Right forelimb (tissue), 1 donor: Measurements from ENCODE around the gene COG1.

Experiments used
- DNase-seq: peaks from one replicate; pipeline ENCODE4 v3.0.0-alpha.2; 2018

Gene COG1

DNA sequence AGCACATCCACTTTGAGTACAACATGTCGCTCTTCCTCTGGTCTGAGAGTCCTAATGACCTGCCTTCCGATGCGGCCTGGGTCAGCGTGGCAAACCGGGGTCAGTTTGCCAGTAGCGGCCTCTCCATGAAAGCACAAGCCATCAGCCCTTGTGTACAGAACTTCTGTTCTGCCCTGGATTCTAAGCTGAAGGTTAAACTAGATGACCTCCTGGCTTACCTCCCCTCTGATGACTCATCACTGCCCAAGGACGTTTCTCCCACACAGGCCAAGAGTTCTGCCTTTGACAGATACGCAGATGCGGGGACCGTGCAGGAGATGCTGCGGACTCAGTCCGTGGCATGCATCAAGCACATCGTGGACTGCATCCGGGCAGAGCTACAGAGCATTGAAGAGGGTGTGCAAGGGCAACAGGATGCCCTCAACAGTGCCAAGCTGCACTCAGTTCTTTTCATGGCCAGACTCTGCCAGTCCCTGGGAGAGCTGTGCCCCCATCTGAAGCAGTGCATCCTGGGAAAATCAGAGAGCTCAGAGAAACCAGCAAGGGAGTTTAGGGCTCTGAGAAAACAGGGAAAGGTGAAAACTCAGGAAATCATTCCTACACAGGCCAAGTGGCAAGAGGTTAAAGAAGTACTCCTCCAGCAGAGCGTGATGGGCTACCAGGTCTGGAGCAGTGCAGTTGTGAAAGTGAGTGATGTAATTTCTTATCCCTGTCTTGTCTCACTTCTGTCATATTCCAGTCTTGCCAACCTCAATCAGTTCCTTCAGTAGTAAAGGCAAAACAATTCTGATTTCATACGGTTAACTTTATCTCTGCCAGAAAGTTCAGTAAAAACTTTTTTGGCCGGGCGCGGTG, 8.6 kb downstream of the COG1 start:
- no peak for DNase-seq

DNA sequence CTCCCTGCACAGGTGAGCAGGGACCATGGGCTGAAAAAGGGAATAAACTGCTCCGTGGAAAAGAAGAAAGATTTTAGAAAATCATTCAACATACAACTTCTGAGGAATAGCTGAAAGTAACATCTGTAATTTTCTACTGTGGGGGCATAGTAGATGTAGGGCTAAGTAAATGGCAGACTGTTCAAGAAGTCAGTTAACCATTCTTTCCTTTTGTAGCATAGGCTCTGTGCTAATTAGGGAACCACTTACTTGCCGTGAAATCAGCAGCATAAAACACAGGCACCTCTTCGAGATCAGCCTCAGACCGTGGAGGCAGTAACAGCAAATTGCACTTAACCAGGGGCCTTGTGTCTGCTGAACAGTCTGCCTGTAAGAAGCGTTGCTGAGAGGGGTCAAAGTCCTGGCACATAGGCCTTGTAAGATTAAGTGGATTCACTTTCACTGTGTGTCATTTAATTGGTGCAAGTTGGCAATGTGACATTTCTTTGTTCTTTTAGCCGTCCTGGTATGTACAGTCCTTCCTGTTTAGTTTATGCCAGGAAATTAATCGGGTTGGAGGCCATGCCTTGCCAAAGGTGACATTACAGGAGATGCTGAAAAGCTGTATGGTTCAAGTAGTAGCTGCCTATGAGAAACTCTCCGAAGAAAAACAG, 10.4 kb downstream of the COG1 start:
- DNase-seq: no peak

DNA sequence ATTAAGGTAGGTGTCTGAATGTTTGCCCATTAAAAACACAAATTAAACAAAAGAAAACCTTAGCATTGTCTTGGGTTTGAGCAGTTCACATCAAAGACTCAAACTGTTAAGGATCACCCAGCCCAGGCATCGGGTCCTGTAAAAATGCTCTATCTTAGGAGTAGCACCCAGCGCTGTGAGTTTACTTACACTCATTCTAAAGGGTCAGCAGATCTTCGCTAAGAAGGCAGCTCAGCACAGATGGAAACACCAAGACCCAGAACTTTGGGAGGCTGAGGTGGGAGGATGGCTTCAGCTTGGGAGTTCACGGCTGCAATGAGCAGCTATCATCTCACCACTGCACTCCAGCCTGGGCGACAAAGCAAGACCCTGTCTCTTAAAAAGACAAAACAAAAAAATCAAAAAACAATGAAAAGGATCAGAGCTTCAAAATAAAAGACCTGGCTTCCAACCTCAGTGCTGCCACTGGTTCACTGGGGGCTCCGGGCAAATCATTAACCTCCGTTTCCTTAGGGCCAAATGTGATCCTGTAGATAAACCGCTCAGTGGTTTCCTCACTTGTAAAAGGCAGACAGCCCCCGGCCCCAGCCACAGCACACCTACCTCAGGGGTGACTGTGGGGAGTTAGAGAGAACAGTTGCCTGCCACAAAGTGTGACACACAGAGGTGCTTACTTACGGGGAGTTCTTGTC, 11.1 kb downstream of the COG1 start:
- no peak for DNase-seq

DNA sequence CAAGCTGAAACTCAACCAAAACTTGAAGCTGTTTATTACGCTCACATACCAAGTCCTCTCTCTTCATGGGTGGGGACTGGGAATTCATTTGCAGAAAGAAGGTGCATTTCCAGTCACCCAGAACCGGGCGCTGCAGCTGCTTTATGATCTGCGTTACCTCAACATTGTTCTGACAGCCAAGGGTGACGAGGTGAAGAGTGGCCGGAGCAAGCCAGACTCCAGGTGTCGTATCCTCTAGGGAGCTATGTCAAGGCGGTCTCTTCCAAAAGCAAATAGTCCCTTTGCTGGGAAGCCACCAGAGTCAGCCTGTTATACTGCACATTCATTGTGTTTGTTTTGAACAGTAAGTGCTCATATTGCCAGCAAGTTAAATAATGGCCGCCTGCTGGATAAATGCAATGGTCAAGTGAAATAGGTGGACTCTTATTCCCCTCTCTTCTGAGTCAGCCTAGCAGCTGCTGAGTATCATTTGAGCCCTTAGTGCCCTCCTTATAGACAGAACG, 12.7 kb downstream of the COG1 start:
- DNase-seq: no peak

DNA sequence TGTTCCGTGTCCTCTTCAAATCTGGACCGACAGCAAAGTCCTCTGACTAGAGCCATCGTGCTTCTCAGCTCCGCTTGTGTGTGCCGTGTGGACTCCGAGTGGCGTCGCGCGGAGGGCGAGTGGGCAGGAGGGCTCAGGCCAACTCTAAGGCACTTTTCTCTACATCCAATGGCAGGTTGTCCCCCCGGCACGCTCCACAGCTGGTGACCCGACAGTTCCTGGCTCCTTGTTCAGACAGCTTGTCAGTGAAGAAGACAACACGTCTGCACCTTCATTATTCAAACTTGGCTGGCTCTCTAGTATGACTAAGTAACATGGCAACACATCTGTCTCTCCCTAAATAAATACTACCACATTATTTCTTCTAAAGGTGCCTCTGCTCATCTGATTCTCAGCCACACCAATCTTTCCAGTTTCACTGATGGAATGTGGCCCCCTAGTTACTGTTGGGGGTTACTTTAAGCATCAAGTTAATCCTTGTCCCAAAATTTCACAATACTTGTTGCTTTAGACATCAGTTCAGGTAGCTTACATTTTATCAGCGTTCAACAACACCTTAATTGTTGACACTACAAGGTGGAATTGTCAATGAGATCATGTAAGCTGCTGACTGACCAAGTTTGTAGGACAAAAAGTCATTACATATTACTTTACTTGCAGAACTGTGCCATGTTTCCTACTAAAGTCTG, 15.4 kb downstream of the COG1 start:
- DNase-seq: no peak

DNA sequence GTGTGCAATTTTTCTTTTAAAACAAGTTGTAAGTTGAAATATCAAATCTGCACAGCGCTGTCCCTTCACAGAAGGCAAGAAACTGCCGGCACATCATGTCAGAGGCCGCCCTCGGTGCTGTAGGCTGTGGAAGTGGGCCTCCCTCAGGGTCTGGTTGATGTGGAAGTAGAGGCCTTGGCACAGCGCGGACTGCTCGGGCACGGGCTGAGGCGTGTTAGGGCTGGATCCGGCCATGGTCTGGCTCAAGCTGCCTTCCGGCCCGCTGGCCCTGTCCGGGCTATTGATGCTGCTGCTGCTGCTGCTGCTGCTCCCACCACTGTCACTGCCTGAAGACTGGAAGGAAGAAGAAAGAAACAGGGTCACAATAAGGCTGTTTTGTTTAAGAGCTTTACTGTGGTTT, 16.6 kb downstream of the COG1 start:
- DNase-seq: no peak

DNA sequence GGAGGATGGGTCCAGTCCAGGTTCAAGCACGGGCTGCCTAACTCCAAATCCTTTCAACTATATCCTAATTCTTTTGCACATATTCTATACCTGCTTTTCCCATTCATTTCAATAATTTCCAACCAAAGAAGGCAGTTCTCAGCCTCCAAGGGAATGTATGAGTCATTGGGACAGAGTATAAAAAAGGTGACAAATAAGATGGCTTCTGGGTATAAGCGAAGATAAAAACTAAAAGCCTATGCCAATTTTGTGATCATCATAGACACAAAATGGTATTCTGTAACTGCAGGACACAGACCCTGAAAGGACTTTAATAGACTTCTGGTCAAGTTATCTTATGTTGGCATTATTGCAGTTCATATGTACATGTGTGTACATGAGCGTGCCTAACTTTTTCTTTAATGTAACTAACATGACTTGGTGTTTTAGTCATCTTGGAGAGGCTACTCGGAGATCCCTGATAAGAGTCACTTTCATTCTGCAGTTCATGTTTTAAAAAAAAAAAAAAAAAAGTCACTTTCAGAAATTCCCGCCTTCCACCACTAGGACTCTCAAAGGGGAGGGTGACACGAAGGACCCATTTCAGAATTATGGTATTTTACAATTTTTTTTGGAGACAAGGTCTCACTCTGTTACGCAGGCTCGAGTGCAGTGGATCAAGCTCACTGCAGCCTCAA, 17.3 kb downstream of the COG1 start:
- no peak for DNase-seq

DNA sequence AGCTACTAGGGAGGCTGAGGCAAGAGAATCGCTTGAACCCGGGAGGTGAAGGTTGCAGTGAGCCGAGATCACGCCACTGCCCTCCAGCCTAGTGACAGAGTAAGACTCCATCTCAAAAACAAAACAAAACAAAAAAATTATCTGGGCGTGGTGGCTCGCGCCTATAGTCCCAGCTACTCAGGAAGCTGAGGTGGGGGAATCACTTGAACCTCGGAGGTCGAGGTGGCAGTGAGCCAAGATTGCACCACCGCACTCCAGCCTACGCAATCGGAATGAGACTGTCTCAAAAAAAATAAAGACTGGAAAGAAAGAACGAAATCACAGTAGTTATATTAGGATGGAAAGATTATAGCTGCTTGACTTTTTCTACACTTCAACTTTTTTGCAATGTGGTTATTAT, 18.9 kb downstream of the COG1 start:
- DNase-seq: no peak

DNA sequence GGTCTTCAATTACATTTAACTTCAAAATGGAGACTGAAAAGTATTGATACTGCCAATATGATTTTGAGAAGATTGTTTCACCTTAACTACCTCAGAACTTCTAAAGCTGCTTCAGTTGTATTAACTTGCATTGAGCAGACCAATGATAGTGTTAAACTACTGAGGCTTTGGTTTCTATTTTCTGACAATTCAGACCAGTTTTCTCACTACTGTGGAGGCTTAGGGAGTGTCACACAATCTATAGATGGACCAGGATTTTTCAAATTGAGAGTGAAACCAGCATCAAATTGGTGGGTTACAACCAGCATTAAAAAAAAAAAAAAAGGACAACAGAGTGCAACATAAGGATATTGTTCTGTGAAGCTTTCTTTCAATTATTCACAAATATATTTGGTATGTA, 21.2 kb downstream of the COG1 start:
- DNase-seq: no peak

DNA sequence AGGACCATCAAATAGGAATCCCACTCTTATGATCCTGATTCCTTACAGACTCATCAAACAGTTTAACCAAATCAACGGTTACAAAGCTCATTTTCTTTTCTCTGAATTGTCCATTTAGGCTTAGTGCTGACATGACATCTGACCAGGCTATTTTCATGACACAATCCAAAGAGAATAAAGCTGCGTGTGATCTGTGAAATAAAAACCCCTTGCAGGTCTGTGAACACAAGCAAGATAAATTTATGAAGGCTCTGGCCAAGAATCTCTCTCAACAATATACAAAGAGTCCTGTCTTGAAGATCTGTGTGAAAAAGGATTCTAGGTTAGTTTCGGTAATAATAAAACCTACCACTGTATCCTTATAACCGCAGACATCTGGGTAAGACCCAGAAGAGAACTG, 22.0 kb downstream of the COG1 start:
- DNase-seq: no peak

DNA sequence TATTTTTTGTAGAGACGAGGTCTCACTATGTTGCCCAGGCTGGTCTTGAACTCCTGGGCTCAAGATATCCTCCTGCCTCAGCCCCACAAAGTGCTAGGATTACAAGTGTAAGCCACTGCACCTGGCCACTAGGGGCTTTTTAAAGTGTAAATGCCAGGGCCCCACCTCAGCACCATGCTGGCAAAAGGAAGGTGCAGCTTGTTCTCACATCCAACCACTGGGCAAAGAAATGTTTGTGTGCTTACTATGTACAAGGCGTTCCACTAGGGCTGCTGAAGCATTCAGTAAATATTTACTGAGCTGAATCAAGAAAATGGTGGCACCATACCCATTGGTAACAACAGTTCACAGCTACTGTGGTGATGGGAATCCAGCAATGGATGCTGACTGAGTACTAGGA, 22.6 kb downstream of the COG1 start:
- no peak for DNase-seq

DNA sequence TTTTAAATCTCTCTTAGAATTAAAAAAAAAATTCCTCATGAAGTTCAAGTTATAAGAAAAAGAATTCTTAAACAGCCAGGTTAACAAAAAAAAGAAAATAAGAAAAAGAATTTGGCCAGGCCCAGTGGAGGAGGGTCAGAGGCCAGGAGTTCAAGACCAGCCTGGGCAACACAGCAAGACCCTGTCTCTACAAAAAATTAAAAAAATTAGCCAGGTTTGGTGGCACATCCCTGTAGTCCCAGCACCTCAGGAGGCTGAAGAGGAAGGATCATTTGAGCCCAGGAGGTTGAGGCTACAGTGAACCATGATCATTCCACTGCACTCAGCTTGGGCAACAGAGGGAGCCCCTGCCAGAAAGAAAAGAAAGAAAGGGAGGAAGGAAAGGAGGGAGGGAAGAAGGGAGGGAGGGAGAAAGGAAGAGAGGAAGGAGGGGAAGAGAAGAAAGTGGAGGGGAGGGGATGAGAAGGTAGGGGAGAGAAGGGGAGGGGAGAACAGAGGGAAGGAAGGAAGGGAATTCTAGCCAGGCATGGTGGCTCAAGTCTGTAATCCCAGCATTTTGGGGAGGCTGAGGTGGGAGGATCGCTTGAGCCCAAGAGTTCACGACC, 30.9 kb downstream of the COG1 start:
- DNase-seq: no peak

DNA sequence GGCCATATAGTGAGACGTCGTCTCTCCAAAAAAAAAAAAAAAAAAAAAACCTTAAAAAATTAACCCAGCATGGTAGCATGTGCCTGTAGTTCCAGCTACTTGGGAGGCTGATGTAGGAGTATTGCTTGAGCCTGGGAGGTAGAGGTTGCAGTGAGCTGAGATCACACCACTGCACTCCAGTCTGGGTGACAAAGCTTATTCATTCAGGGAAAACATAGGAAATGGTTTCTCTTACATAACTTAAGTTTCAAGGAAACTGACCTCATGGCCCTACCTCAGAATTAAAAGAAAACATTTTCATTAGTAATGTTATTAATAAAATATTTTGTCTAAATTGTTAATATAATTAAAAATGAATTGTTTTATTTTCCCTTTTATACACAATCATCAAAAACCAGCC, 31.4 kb downstream of the COG1 start:
- DNase-seq: no peak

DNA sequence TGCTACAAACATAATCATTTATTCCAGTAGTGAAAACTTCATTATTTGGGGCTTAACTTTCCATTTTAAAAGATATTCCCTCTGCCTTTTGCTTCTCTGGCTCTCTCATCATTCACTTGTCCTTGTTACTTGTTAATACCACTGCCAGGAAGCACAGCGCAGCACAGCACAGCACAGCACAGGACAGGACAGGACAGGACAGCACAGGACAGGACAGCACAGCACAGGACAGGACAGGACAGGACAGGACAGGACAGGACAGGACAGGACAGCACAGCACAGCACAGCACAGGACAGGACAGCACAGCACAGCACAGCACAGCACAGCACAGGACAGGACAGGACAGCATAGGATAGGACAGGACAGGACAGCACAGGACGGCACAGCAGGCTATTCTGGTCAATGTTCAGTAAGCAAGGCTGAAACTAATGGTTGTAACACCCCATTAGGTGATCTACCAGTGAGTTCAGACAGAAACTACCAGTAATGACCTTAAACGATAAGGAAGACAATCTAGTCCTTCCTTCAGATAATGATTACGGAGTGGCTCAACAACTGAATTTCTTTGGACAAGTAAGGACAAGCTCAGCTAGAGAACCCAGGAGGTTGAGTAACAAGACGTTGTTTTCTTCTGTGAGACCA, 31.9 kb downstream of the COG1 start:
- no peak for DNase-seq

DNA sequence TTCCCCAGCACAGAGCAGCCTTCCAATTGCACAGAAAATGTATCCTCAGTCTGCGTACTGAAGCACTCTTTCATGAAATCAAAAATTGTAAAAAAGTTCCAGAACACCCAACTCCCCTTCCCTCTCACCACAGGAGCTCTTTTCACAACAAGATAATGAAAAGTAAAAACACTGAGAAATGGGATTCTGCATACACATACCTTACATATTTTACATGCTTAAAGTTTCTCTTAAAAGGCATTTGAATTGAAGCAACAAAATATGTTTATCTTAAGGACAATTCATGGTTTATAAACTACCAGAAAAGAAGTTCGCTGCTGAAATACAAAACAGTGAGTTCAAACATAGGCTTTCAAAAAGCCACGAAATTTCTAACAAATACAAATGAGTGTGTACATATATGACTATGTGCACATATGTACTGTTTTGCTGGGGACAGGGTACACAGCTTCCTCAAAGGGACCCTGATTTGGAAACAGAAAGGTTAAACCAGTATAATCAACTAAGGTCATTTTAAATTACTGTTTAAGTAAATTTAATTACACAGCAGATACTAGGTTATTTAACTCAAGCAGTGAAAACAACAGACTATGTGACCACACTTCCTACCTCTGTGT, 33.8 kb downstream of the COG1 start:
- no peak for DNase-seq

DNA sequence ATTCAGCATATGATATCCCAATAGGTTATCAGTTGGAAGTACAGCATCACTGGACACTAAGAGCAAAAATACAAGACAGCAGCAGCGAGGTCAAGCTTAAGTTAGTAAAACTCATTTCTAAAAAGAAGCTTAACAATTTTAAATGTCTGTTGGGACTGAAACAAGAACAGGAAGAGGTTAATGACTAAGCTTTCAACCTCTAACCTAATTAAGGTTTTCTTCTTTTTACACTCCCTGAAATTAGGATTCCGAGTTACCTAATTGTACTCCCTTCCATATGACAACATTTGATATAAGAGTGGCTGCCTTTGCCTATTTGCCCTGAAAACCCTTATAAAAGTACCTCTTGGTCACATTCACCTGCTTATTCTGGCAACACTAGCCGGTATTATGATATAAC, 34.5 kb downstream of the COG1 start:
- DNase-seq: no peak

DNA sequence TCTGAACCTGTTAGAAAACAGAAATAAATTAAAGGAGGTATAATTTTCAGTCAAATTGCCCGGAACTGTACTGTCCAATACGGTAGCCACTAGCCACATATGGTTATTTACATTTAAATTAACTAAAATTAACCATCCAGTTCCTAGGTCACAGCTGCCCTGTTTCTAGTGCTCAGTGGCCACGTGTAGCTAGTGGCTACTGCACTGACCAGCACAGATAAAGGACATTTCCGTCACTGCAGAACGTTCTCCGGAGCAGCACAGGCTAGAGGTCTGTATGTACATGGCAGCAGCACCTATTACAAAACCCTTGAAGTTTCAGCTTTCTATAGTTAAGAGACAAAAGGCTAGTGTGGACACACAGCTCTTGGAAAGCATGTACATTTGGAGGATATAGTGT, 35.1 kb downstream of the COG1 start:
- no peak for DNase-seq

DNA sequence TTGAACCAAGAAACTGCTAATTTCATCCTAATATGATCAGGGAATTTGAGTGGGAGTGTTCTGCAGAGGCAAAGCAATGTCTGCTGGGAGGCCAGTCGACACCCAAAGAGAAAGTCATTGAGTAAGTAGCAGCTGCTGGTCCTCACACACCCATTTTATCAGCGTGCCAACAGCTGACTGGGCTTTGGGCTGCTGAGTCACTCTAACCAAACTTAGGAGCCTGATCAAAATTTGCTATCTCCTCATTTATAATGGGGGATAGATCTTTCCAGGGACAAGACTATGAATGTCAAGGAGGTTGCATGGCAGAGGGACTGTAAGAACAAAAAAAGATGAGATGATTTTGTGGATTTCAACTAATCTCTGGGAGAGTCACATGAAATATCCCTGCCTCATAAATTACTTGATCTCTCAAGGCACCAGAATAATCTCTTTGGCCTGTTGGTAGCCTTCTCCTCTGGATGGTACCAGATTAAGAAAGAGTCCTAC, 35.9 kb downstream of the COG1 start:
- DNase-seq: no peak

DNA sequence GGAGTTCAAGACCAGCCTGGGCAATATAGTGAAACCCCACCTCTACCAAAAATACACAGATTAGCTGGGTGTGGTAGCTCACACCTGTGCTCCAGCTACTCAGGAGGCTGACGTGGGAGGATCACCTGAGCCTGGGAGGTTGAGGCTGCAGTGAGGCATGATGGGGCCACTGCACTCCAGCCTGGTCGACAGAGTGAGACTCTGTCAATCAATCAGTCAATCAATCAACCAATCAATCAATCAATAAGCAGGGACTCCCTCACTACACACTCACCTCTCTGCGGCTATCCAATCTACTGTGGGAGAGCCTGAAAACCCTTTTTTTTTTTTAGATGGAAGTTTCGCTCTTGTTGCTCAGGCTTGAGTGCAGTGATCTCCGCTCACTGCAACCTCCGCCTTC, 37.2 kb downstream of the COG1 start:
- no peak for DNase-seq

DNA sequence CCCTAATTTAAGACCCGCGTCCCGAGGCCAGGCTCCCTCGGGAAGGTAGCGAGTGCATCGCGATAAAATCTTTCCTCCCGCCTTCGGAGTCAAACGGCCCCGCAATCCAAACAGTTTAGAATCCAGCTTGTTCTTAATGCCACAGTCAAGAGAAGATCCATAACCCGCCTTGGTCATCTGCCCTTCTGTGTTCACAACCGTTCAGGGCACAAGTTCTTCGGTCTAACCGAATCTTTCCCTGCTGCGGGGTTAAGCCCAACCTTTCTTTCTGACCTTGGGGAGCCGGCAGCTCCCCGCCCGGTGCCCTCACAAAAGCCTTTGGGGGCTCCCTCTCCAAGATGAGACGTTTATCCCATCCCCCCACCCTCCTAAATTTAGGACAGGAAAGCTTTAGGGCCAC, 38.5 kb downstream of the COG1 start:
- no peak for DNase-seq
